Ectodermal cell (in vitro differentiated cells): ENCODE measurements around the gene RHBDF1.

ENCODE experiments used
- H3K27ac ChIP-seq: 2 replicates; pipeline ENCODE4 v1.7.0; 2013; ENCODE audit warnings: mild to moderate bottlenecking, low read depth, low read length; ENCODE audit not compliant: insufficient read depth, poor library complexity, severe bottlenecking
- H3K27me3 ChIP-seq: 2 replicates; pipeline ENCODE4 v1.7.0; 2013; ENCODE audit warnings: mild to moderate bottlenecking, low read length; ENCODE audit not compliant: insufficient read depth, control insufficient read depth, poor library complexity, severe bottlenecking
- H3K36me3 ChIP-seq: one replicate; pipeline ENCODE4 v1.7.0; 2013; ENCODE audit warnings: low read length; ENCODE audit not compliant: control insufficient read depth, insufficient read depth
- H3K4me1 ChIP-seq: one replicate; pipeline ENCODE4 v1.7.0; 2013; ENCODE audit warnings: low read length; ENCODE audit not compliant: control insufficient read depth, insufficient read depth
- H3K4me3 ChIP-seq: 2 replicates; pipeline ENCODE4 v1.7.0; 2013; ENCODE audit warnings: low read depth, low read length, control low read depth; ENCODE audit not compliant: insufficient read depth
- H3K9me3 ChIP-seq: 2 replicates; pipeline ENCODE4 v1.7.0; 2013; ENCODE audit warnings: mild to moderate bottlenecking, low read length, moderate library complexity; ENCODE audit not compliant: control insufficient read depth
- WGBS, 2 experiments: methylation state at CpG; one replicate each; pipeline ENCODE4 v1.1.7; 2013; ENCODE audit warnings: missing lambda C conversion rate in 2 of 2; 5-methylcytosine and 5-hydroxymethylcytosine counted together

RHBDF1 gene

DNA sequence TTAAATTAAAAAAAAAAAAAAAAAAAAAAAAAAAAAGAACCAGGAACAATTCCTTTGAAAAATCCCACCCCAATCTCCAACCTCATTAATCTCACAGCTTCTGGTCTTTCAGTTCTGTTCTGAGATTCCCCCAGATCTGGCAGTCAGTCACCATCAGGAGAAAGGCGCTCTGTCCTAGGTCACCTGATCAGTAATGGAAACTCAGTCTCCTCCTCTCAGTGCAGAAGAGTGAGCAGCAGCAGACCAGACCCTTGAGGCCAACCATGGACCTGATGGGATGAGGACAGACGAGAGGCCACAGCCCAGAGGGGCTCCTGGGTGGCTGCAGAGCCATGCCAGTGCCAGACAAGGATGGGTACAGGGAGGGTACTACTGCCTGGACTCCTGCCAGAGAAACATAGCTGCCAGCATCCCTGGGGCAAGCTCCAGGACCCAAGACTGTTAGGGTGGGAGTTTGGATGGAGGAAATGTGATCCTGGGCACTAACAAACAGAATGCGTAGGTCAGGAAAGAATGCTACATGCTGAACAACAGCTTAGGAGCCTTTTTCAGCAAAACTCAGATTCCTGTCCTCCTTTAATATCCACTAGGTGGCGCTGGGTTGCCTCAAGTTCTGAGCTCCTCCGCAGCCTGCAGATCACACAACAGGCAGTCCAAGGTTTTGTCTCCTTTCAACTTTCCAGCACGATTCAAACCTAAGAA lies 34.3 kb upstream of the RHBDF1 start:
- H3K4me3 ChIP-seq = no peak overlapping the region
- H3K4me1 ChIP-seq = no peaks in the 10 kb centered on the region
- H3K27me3 ChIP-seq = no peaks in the 10 kb centered on the region
- no peaks in the 10 kb centered on the region for H3K36me3 ChIP-seq
- H3K9me3 ChIP-seq = no peaks in the 10 kb centered on the region
- H3K27ac ChIP-seq = no peak overlapping the region
- 43 to 45% methylated on average over 6 of the region's 6 CpGs for WGBS, 2 experiments

DNA sequence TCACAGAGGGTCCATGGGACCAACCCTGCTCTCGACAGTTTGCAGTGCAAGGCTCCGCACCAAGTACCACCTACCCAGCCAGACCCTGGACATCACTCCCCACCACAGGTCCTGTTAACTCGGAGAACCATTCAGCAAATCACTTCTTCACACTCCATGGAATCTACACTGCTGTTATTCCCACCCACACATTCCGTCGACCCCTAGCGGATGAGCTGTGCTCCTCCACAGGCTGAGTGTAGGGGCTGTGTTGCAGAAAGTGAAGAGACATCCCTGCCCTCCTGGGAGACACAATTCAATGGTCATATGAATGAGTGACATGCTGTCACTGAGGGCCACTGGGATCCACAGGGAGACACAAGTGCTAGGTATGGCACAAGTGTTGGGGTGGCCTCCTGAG lies 33.1 kb upstream of the RHBDF1 start:
- 91 to 93% methylated on average over 6 of the region's 6 CpGs for WGBS, 2 experiments
- no peaks in the 10 kb centered on the region for H3K4me1 ChIP-seq

DNA sequence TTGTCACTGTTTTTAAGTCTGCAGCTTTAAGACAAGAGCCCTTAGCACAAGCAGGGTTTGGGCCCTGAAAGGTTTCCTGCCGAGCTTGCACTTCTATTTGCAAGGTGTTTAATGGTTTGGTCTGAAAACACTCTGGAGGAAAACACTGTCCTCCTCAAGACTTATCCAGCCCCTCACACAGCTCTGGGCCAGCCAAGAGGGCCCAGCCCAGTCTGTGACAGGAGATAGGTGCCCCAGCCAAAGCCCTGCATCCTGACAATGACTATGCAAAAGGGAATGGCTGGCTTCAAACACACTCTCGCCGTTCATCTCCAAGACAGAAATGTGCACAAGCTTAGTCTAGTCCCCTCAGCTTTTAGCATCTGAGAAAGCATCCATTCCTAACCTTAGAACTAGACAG lies 32.5 kb upstream of the RHBDF1 start:
- Histone ChIP-seq H3K27me3 (no peaks in the 10 kb centered on the region), H3K36me3 (no peaks in the 10 kb centered on the region), H3K27ac (no peak overlapping the region), H3K4me1 (no peaks in the 10 kb centered on the region), H3K9me3 (no peaks in the 10 kb centered on the region), H3K4me3 (no peak overlapping the region)
- 92 to 96% methylated on average over 3 of the region's 3 CpGs for WGBS, 2 experiments

More for the DNA sequence above, 33.1 kb upstream of the RHBDF1 start:
- Histone ChIP-seq H3K4me3 (no peak overlapping the region), H3K36me3 (no peaks in the 10 kb centered on the region), H3K27ac (no peak overlapping the region), H3K9me3 (no peaks in the 10 kb centered on the region), H3K27me3 (no peaks in the 10 kb centered on the region)

DNA sequence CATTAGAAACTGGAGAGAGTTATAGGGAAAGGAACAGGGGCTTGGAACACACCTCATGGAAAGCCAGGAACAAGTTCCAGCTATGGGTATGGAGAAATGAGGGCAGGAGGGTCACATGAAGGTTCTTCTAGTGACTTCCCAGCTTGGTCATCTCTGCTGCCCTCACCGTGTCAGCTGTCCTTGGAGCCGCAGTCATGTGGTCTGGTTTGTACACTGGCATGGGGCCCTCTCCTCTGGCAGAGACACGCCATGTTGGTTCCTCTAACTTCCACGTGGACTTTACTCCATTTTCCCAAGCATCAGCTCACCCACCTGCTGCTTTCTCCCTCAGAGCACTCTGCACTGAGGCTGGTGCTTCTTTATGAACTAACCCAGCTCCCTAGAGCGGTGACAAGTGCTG lies 31.9 kb upstream of the RHBDF1 start:
- Histone ChIP-seq H3K4me1 (no peaks in the 10 kb centered on the region), H3K36me3 (no peaks in the 10 kb centered on the region), H3K27me3 (no peaks in the 10 kb centered on the region), H3K4me3 (no peak overlapping the region), H3K9me3 (no peaks in the 10 kb centered on the region), H3K27ac (no peak overlapping the region)
- 92 to 96% methylated on average over 5 of the region's 5 CpGs for WGBS, 2 experiments

DNA sequence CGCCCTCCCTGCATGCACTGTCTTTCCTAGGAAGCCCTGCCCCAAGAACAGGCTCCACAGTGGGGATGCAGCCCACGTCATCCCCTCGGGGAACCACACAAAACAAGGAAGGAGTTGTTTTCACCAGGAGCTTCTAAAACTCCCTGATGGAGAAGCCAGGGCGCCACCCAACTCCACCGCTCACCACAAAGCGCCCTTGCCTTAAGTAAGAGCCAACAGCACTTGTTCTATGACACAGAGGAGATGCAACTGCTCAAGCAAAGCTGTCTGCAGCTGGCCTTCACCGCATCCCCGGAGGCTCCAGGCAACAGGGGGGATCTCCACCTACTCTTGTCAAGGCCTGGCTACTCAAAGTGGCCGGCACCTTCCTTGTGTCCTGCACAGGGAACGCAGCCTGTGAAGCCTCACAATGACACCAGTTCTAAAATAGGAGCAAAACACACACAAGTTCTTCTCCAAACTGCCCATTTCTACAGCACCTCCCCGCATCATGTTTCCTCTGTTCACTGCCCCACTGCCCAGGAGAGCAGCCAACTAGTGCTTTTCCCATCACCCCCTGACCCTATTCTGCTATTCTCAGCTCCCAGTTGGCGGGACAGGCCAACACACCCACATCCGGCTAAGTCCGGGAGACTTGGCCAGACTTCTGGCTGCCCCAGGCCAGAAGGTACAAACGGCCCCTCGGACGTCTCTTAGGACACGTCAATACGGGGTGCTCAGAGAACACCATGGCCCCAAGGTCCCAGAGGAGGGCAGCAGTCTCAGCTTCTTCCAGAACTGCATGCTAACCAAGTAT lies 29.8 kb upstream of the RHBDF1 start:
- no peaks in the 10 kb centered on the region for H3K9me3 ChIP-seq
- H3K4me3 ChIP-seq = no peak overlapping the region
- H3K27me3 ChIP-seq = no peaks in the 10 kb centered on the region
- H3K36me3 ChIP-seq = no peaks in the 10 kb centered on the region
- no peak overlapping the region for H3K27ac ChIP-seq
- no peaks in the 10 kb centered on the region for H3K4me1 ChIP-seq
- WGBS, 2 experiments = 91 to 92% methylated on average over 19 of the region's 19 CpGs

DNA sequence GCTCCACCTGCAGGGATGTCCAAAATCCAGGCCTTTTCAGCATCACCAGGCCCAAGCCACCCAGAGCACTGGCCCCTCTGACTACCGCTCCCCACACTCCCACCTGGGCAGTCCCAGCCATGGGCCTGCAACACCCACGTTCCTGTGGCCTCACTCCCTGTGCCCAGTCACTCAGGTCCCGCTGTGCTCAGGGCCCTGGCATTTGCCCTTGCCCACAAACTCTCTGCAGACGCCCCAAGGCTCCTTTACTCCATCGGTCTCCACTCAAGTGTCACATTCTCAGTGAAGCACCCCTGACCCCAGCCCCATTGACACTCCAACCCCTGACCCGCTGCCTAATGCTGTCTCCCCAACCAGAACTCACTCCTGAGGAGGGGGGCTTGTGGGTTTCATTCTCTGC lies 29.2 kb upstream of the RHBDF1 start:
- Histone ChIP-seq H3K9me3 (no peaks in the 10 kb centered on the region), H3K27me3 (no peaks in the 10 kb centered on the region), H3K27ac (no peak overlapping the region), H3K4me3 (no peak overlapping the region), H3K36me3 (no peaks in the 10 kb centered on the region), H3K4me1 (no peaks in the 10 kb centered on the region)
- WGBS, 2 experiments = 91% methylated on average over 6 of the region's 6 CpGs

DNA sequence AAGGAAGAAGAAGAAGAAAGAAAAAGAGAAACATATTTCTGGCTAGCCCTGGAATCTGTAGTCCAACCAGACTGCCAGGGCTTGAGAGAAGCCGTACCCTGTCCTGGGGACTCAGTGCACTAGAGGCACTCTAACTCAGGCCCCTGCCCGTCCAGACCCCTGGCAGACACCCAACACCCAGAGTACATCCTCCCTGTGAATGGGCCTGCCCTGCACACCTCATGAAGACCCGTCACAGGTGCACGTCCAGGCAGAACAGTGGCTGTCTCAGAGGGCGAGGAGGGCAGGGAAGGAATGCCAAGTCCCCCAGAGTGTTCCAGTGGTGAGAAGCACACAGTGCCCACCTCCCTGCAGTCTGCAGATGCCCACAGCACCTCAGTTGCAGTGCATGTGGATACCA lies 28.6 kb upstream of the RHBDF1 start:
- WGBS, 2 experiments = 82 to 88% methylated on average over 5 of the region's 5 CpGs

DNA sequence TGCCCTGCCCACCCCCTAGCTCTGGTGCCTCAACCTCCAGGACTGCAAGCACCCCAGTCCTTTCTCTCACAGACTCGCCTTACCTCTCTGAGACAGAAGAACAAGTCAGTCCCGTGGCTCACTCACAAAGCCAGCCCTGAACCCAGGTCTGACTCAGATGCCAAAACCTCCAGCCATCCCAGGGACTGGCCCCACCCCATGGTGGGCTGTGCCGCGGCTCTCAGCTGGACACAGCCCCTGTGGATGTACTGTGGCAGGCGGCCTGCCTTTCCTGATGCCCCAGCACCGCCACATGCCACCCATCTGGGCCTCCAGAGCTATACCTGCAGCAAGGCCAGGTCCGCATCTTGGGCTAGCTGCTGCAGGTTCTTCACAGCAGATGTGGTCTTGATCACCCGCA lies 25.4 kb upstream of the RHBDF1 start:
- no peak overlapping the region for H3K27ac ChIP-seq
- H3K27me3 ChIP-seq = no peaks in the 10 kb centered on the region
- no peaks in the 10 kb centered on the region for H3K4me1 ChIP-seq
- no peaks in the 10 kb centered on the region for H3K9me3 ChIP-seq
- WGBS, 2 experiments = 93 to 95% methylated on average over 8 of the region's 8 CpGs
- H3K36me3 ChIP-seq = no peaks in the 10 kb centered on the region
- no peak overlapping the region for H3K4me3 ChIP-seq

More for the DNA sequence above, 28.6 kb upstream of the RHBDF1 start:
- no peaks in the 10 kb centered on the region for H3K9me3 ChIP-seq
- no peak overlapping the region for H3K4me3 ChIP-seq
- H3K36me3 ChIP-seq = no peaks in the 10 kb centered on the region
- H3K4me1 ChIP-seq = no peaks in the 10 kb centered on the region
- H3K27ac ChIP-seq = no peak overlapping the region
- no peaks in the 10 kb centered on the region for H3K27me3 ChIP-seq

DNA sequence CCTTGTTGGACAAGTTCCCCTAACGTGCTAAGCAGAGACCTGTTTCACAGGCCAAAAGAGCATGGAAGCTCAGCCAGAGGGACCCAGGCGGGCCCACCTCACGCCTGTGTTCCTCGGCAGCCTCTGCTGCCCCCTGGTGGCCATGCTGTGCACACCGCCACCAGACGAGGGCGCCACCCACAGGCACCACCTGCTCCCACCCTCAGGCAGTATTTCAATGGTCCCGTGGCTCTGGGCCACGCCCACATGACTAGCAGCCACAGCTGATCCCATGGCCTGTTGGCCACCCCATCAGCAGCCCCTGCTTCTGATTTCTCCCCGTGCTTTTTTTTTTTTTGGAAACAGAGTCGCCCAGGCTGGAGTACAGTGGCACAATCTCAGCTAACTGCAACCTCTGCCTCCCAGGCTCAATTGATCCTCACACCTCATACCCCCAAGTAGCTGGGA lies 24.5 kb upstream of the RHBDF1 start:
- no peaks in the 10 kb centered on the region for H3K36me3 ChIP-seq
- no peaks in the 10 kb centered on the region for H3K9me3 ChIP-seq
- no peaks in the 10 kb centered on the region for H3K27me3 ChIP-seq
- H3K27ac ChIP-seq = no peak overlapping the region
- no peak overlapping the region for H3K4me3 ChIP-seq
- 12 to 17% methylated on average over 11 of the region's 11 CpGs for WGBS, 2 experiments
- H3K4me1 ChIP-seq = no peaks in the 10 kb centered on the region

DNA sequence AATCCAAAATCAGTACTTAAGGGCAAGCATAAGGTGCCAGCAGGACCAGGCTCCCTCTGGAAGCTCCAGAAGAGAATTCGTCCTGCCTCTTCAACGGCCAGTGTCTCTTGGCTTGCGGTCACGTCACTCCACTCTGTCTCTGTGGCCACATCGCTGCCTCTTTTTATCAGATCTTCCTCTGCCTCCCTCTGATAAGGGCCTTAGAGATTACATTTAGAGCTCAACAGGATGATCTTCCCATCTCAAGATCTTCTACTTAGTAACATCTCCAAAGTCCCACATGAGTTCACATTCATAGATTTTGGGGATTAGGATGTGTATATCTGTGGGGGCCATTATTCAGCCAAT lies 22.5 kb upstream of the RHBDF1 start:
- Histone ChIP-seq H3K27me3 (no peaks in the 10 kb centered on the region), H3K36me3 (no peaks in the 10 kb centered on the region), H3K4me1 (no peaks in the 10 kb centered on the region), H3K27ac (no peak overlapping the region), H3K9me3 (no peaks in the 10 kb centered on the region), H3K4me3 (no peak overlapping the region)
- WGBS, 2 experiments = 94 to 96% methylated on average over 5 of the region's 5 CpGs
